Tibial nerve (tissue), 4 donors: ENCODE measurements around the gene SRPK2. TPM values are rescaled to one million over a fixed set of nuclear protein-coding genes. Genes with fewer than 3 reads are reported as not detected.
A peak's percentile ranks its signal among the peaks of the same experiment; 100 is the strongest.

Experiments
- DNase-seq, 2 donors: peaks; one replicate each; pipeline ENCODE4 v3.0.0-alpha.2; 2019; ENCODE audit warnings: low spot score in 2 of 2
- H3K27ac ChIP-seq, 4 donors: fragments of 200-600 bp; sonication (generic) in 3 of 4; one replicate each; pipeline ENCODE4 v1.5.1; 2017 to 2019; ENCODE audit warnings: mild to moderate bottlenecking in 1 of 4
- H3K27me3 ChIP-seq, 2 donors: fragments of 200-600 bp; sonication (generic) in 1 of 2; one replicate each; pipeline versions ENCODE4 v1.5.1 to v1.6.0; 2017 to 2019
- H3K36me3 ChIP-seq, 3 donors: fragments of 200-600 bp; sonication (generic); one replicate each; pipeline ENCODE4 v1.5.1; 2018 to 2019
- H3K4me1 ChIP-seq, 4 donors: fragments of 200-600 bp; sonication (generic) in 3 of 4; one replicate each; pipeline ENCODE4 v1.5.1; 2017 to 2019
- H3K4me3 ChIP-seq, 4 donors: fragments of 200-600 bp; sonication (generic) in 3 of 4; one replicate each; pipeline ENCODE4 v1.5.1; 2017 to 2019; ENCODE audit warnings: mild to moderate bottlenecking in 1 of 4, moderate library complexity in 1 of 4
- H3K9me3 ChIP-seq, 4 donors: fragments of 200-600 bp; sonication (generic) in 3 of 4; one replicate each; pipeline ENCODE4 v1.5.1; 2017 to 2019
- CTCF ChIP-seq, 5 experiments: fragments of 200-600 bp in 3 of 5; fragments of 450-650 bp in 2 of 5; sonication (generic) in 3 of 5; IDR thresholded peaks; one replicate each; pipeline ENCODE4 v1.5.1; 2016 to 2019; ENCODE audit warnings: antibody characterized with exemption in 5 of 5, mild to moderate bottlenecking in 3 of 5, moderate library complexity in 2 of 5
- EP300 ChIP-seq, 2 donors: sonication (generic); formaldehyde crosslinking; IDR thresholded peaks; one replicate each; pipeline ENCODE4 v1.6.1; 2017; ENCODE audit warnings: antibody characterized with exemption in 2 of 2, mild to moderate bottlenecking in 1 of 2
- POLR2A ChIP-seq, 2 donors: fragments of 450-650 bp; IDR thresholded peaks; one replicate each; pipeline ENCODE4 v1.6.1; 2017; ENCODE audit warnings: antibody characterized with exemption in 2 of 2, mild to moderate bottlenecking in 2 of 2, moderate library complexity in 2 of 2
- WGBS, 2 donors: methylation state at CpG; one replicate each; pipeline ENCODE4 v1.1.5; 2018; 5-methylcytosine and 5-hydroxymethylcytosine counted together
- total RNA-seq, 4 donors: library from RNA; depleted of rRNA; stranded (reverse); fragments of >200 nt; gene quantifications; one replicate each; pipeline ENCODE4 v1.1.0, GENCODE V29; 2016

The SRPK2 gene
- total RNA-seq, 4 donors from 2014 or later, result 54.1 to 94.4 (median 61.9) TPM

GRCh38 chr7:105118612-105119600 lies 269.8 kb downstream of the SRPK2 start:
- DNase-seq, result no peak
- WGBS, 2 donors, result 71 to 74% methylated on average over 9 of the region's 9 CpGs
- no peak for TF ChIP-seq POLR2A (IDR thresholded peaks at IDR 0.05)
- Histone ChIP-seq H3K27me3 (no peaks in the 10 kb centered on the region), H3K36me3 (peaks cover 0 to 18% (median 4%) of the 10 kb centered on the region in 3 donors), H3K27ac (peak overlapping the region in 1 of 4 donors; percentile 32), H3K4me1 (peaks cover 0 to 17% (median 0%) of the 10 kb centered on the region in 4 donors), H3K4me3 (no peak overlapping the region), H3K9me3 (no peaks in the 10 kb centered on the region)

- no peaks in the 10 kb centered on the region for H3K27me3 ChIP-seq
- no peaks in the 10 kb centered on the region for H3K9me3 ChIP-seq
- H3K4me1 ChIP-seq, result peaks cover 0 to 4% (median 0%) of the 10 kb centered on the region in 4 donors
- H3K36me3 ChIP-seq, result peaks cover 0 to 73% (median 22%) of the 10 kb centered on the region in 3 donors
- TF ChIP-seq EP300 (IDR thresholded peaks at IDR 0.05) (peak in 1 of 2 donors; percentile 20), POLR2A (IDR thresholded peaks at IDR 0.05) (no peak), CTCF (IDR thresholded peaks at IDR 0.05) (no peak)
- 86% methylated on average over 11 of the region's 11 CpGs for WGBS, 2 donors
- no peak overlapping the region for H3K4me3 ChIP-seq
- H3K27ac ChIP-seq, result peak overlapping the region in 1 of 4 donors; percentile 48
- DNase-seq, result no peak
Observed at GRCh38 chr7:105112440-105113418, 276.0 kb downstream of the SRPK2 start.

- Histone ChIP-seq H3K9me3 (no peaks in the 10 kb centered on the region), H3K36me3 (peaks cover 0 to 88% (median 28%) of the 10 kb centered on the region in 3 donors), H3K4me3 (no peak overlapping the region), H3K27me3 (no peaks in the 10 kb centered on the region), H3K4me1 (peaks cover 0 to 11% (median 3%) of the 10 kb centered on the region in 4 donors), H3K27ac (no peak overlapping the region)
- no peak for DNase-seq
- TF ChIP-seq CTCF (IDR thresholded peaks at IDR 0.05) (no peak), EP300 (IDR thresholded peaks at IDR 0.05) (peak in 1 of 2 donors; percentile 11)
- WGBS, 2 donors, result 85 to 89% methylated on average over 9 of the region's 9 CpGs
Observed at GRCh38 chr7:105107458-105107857, 281.3 kb downstream of the SRPK2 start.

- 90% methylated on average over 6 of the region's 6 CpGs for WGBS, 2 donors
- TF ChIP-seq CTCF (IDR thresholded peaks at IDR 0.05) (no peak), EP300 (IDR thresholded peaks at IDR 0.05) (no peak), POLR2A (IDR thresholded peaks at IDR 0.05) (no peak)
Observed at GRCh38 chr7:105106473-105106872, 282.2 kb downstream of the SRPK2 start.

GRCh38 chr7:105105579-105105978 lies 283.1 kb downstream of the SRPK2 start:
- peak overlapping the region in 1 of 4 donors; percentile 18 for H3K27ac ChIP-seq
- H3K4me1 ChIP-seq, result peaks cover 0 to 27% (median 7%) of the 10 kb centered on the region in 4 donors
- no peaks in the 10 kb centered on the region for H3K27me3 ChIP-seq
- H3K4me3 ChIP-seq, result no peak overlapping the region
- WGBS, 2 donors, result 84 to 85% methylated on average over 2 of the region's 2 CpGs
- no peak for TF ChIP-seq EP300 (IDR thresholded peaks at IDR 0.05)
- no peak for TF ChIP-seq POLR2A (IDR thresholded peaks at IDR 0.05)
- TF ChIP-seq CTCF (IDR thresholded peaks at IDR 0.05), result no peak
- H3K36me3 ChIP-seq, result peaks cover 0 to 69% (median 16%) of the 10 kb centered on the region in 3 donors
- H3K9me3 ChIP-seq, result no peaks in the 10 kb centered on the region
- no peak for DNase-seq

More at GRCh38 chr7:105106473-105106872, 282.2 kb downstream of the SRPK2 start:
- H3K4me3 ChIP-seq, result no peak overlapping the region
- H3K36me3 ChIP-seq, result peaks cover 0 to 78% (median 22%) of the 10 kb centered on the region in 3 donors
- no peaks in the 10 kb centered on the region for H3K9me3 ChIP-seq
- DNase-seq, result no peak
- H3K27ac ChIP-seq, result no peak overlapping the region
- H3K4me1 ChIP-seq, result peaks cover 0 to 21% (median 6%) of the 10 kb centered on the region in 4 donors
- no peaks in the 10 kb centered on the region for H3K27me3 ChIP-seq
